ENCODE results near the gene ADCY1.
"Not testable (repeated sequence)": the region's sequence is repeated elsewhere in the genome, so short reads cannot be mapped to it uniquely, and the experiment has no call there.

ADCY1 gene

GRCh38 chr7:45715471-45716352, 141.5 kb downstream of the ADCY1 start:
- DNase-seq: no peak

GRCh38 chr7:45716380-45717203, 142.4 kb downstream of the ADCY1 start:
- no peak for DNase-seq

DNA sequence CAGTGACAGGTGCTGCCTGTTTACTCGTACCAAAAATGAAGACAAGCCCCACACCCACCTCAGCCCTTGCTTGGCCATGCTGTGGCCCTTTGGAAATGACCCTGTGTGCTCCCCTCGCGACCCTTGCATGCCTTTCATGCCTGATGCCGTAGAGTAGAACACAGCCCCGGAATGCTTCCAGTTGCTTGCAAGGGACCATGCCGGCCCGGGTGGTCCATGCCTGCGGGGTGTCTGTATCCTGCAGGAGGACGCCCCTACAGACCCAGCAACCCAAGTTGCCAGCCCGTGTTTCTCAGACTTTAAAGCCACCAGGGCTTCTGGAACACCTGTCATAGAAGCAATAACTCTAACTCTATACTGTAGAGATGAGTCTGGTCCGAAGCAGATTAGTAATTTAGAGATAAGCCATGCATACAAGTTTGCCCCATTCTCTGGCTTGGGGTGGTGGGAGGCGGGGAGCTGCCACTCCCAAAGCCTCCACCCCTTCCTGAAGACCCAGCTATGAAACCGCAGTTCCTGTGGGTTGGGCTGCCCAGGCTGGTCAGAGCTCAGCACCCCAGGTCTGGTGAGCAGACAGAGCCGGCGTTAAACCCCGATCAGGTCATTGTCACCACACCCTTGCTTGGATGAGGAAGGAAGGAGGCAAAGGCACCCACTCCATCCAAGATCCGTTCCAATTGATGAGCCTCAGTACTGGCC, 143.5 kb downstream of the ADCY1 start:
- DNase-seq: no peak

- no peak for DNase-seq
These were observed 144.5 kb downstream of the ADCY1 start for GRCh38 chr7:45718464-45719330.

DNA sequence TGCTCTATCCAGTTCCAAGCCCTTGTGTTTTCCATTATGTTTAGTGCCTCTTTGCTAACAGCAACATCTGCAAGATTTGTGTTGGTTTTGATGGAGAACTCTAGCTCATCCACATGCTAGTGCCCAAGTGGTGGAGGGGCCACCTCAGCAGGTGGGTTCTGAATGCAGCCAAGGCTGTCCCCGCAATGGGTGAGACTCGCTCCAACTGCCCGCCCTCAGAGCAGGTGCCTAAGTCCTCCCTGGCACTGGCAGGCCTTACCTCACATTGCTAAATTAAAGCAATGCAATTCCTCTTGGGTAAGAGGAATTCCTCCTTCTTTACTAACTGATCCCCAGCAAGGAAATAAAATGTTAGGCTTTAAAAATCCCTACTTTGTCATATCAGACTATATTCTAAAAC, 146.8 kb downstream of the ADCY1 start:
- DNase-seq: no peak

GRCh38 chr7:45721686-45722598, 147.8 kb downstream of the ADCY1 start:
- DNase-seq: no peak

DNA sequence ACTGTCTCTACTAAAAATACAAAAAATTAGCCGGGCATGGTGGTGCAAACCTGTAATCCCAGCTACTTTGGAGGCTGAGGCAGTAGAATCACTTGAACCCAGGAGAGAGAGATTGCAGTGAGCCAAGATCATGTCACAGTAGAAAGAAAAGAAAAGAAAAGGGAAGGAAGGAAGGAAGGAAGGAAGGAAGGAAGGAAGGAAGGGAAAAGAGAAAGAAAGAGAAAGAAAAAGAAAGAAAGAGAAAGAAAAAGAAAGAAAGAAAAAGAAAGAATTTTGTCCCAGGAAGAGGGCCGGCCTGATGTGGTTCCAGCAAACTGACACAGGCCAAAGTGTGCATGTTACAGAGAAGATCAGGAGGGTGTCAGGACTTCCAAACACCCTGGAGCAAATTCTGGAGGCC, 151.1 kb downstream of the ADCY1 start:
- not testable (repeated sequence) for DNase-seq

DNA sequence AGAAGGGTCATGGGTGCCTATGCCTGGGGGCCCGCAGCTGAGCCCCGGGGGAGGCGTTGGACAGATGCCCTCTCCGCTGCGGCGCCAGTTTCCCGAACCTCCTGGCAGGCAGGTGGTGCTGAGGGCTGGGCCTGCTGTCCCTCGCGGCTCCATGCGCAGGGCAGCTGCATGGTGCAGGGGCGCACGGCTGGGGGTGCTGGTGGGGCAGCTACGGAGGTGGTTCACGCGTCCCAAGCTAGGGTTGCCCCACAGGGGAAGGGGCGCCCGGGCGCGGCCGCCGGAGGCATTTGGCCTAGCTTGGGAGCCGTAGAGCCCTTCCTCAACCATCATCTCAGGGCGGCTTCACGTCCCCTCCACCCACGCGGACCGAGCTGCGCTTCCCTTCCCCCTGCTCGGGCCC, 152.7 kb downstream of the ADCY1 start:
- no peak for DNase-seq

- DNase-seq: not testable (repeated sequence)
These were observed 157.7 kb downstream of the ADCY1 start for GRCh38 chr7:45731692-45732443.

DNA sequence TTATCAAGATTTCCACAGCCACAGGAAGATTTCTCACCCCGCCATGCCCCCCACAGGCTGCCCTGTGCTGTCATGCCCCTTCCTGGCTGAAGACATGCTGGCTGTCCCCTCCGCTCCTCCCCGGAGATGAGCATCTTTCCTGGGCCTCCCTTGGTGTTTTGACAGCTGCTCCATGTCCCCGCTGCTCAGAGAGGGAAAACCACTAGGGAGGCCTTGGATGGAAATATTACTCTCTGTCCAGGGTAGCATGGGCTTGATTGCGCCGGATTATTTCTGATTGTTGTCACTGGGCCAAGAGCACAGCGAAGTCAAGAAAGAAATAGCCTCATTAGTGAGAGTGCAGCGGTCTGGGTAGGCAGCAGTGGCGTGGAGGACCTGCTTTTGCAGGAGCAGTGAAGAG, 164.8 kb downstream of the ADCY1 start:
- DNase-seq: not testable (repeated sequence)

DNA sequence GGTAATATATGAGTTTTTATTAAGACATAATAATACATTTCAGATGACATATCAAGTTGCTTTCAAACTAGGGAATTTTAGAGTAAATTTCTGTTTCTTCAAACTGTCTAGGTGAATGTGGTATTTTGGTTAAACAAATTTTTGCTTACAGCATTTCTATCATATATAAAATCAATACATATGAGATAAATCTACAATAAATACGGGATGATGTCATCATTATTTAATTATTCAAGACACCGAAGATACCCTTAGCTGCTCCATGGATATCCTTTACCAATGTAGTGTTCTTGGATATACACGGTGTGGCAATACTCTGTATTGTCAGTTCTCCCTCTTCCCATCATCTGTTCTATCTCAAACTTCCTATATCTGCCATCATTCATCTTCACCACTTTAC, 166.4 kb downstream of the ADCY1 start:
- DNase-seq: not testable (repeated sequence)

- not testable (repeated sequence) for DNase-seq
These were observed 174.8 kb downstream of the ADCY1 start for GRCh38 chr7:45748976-45749375.

DNA sequence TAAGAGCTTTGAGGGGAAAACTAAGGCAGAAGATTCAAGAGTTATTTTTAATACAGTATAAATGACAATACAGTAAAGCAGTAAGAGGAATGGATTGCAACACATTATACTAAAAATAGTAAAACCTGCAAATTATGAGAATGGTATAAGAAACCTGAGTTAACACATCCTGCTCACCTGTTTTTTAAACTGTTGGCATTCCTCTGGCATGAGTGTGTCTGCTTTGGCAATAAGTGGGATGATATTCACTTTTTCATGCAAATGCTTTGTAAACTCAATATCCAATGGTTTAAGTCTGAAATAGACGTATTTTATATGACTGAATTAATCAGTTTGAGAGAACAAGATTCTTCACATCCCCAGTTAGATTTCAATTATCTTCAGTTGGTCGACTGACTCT, 177.2 kb downstream of the ADCY1 start:
- not testable (repeated sequence) for DNase-seq

DNA sequence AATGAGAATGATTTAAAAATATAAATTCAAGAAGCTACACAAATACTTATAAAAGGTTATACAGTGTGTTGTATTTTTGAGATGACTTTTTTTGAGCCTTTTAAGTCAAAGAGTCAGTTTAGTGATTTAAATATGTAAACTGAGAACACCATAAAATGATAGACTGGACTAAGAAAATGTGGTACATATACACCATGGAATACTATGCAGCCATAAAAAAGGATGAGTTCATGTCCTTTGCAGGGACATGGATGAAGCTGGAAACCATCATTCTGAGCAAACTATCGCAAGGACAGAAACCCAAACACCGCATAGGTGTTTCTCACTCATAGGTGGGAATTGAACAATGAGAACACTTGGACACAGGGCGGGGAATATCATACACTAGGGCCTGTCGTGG, 182.2 kb downstream of the ADCY1 start:
- DNase-seq: not testable (repeated sequence)

GRCh38 chr7:45756757-45757156, 182.6 kb downstream of the ADCY1 start:
- not testable (repeated sequence) for DNase-seq

GRCh38 chr7:45759464-45759863, 185.3 kb downstream of the ADCY1 start:
- DNase-seq: not testable (repeated sequence)

- DNase-seq: not testable (repeated sequence)
These were observed 187.5 kb downstream of the ADCY1 start for GRCh38 chr7:45761545-45762205.

- DNase-seq: not testable (repeated sequence)
These were observed 188.2 kb downstream of the ADCY1 start for GRCh38 chr7:45762225-45762994.

Data from GOT3 (cell line).